Fibroblast of skin of scalp (primary cell): ENCODE measurements around the gene L3MBTL1. TPM values are rescaled to one million over a fixed set of nuclear protein-coding genes. Genes with fewer than 3 reads are reported as not detected.
A peak's percentile ranks its signal among the peaks of the same experiment; 100 is the strongest.
"Not testable (repeated sequence)": the region's sequence is repeated elsewhere in the genome, so short reads cannot be mapped to it uniquely, and the experiment has no call there.

Source experiments
- DNase-seq: peaks from one replicate; pipeline ENCODE4 v3.0.0-alpha.2; 2013
- polyA plus RNA-seq, 2 experiments: library from polyadenylated mRNA; unstranded; fragments of 120-200 nt; gene quantifications; one replicate each; pipeline ENCODE4 v1.2.1, GENCODE V29; 2013; ENCODE audit not compliant: insufficient read length in 2 of 2

L3MBTL1 gene
- 2.8 TPM for polyA plus RNA-seq (2013, experiment 1 of 2; ENCODE audit: insufficient read length)
- 2.9 TPM for polyA plus RNA-seq (2013, experiment 2 of 2; ENCODE audit: insufficient read length)

GRCh38 chr20:43507150-43508080, at the start of gene L3MBTL1:
L3MBTL1 (plus strand) TSS chr20:43507697; CDS start chr20:43513504, 5,807 bp downstream.
- peak; percentile 13 for DNase-seq

GRCh38 chr20:43458422-43458924, 49.0 kb upstream of the L3MBTL1 start:
- DNase-seq, result no peak

- peak; percentile 8 for DNase-seq
Measured at GRCh38 chr20:43459022-43459942, 48.2 kb upstream of the L3MBTL1 start.

- DNase-seq, result no peak
Measured at GRCh38 chr20:43460172-43460829, 47.2 kb upstream of the L3MBTL1 start.

- DNase-seq, result no peak
Measured at GRCh38 chr20:43460830-43461200, 46.7 kb upstream of the L3MBTL1 start.

- DNase-seq, result no peak
Measured at GRCh38 chr20:43461894-43462659, 45.4 kb upstream of the L3MBTL1 start.

- DNase-seq, result no peak
Measured at GRCh38 chr20:43462660-43463526, 44.6 kb upstream of the L3MBTL1 start.

- no peak for DNase-seq
Measured at GRCh38 chr20:43463527-43464218, 43.8 kb upstream of the L3MBTL1 start.

GRCh38 chr20:43464219-43464790, 43.2 kb upstream of the L3MBTL1 start:
- no peak for DNase-seq

GRCh38 chr20:43465625-43465943, 41.9 kb upstream of the L3MBTL1 start:
- DNase-seq, result no peak

GRCh38 chr20:43467589-43467988, 39.9 kb upstream of the L3MBTL1 start:
- no peak for DNase-seq

- no peak for DNase-seq
Measured at GRCh38 chr20:43472671-43473380, 34.7 kb upstream of the L3MBTL1 start.

GRCh38 chr20:43473381-43473704, 34.2 kb upstream of the L3MBTL1 start:
- no peak for DNase-seq

- DNase-seq, result no peak
Measured at GRCh38 chr20:43477193-43477592, 30.3 kb upstream of the L3MBTL1 start.

GRCh38 chr20:43477619-43478018, 29.9 kb upstream of the L3MBTL1 start:
- DNase-seq, result no peak

- no peak for DNase-seq
Measured at GRCh38 chr20:43490038-43490437, 17.5 kb upstream of the L3MBTL1 start.

- DNase-seq, result peak; percentile 15
Measured at GRCh38 chr20:43492101-43492500, 15.4 kb upstream of the L3MBTL1 start.

- no peak for DNase-seq
Measured at GRCh38 chr20:43495388-43495787, 12.1 kb upstream of the L3MBTL1 start.

GRCh38 chr20:43502021-43502420, 5.5 kb upstream of the L3MBTL1 start:
- DNase-seq, result not testable (repeated sequence)
